ENCODE results near the gene COPZ1.

GRCh38 chr12:54277823-54278276 is 47.1 kb upstream of the COPZ1 start:
- TF ChIP-seq EZH2 (IDR thresholded peaks at IDR 0.05; ENCODE audit: insufficient read depth, poor library complexity, severe bottlenecking) = no peak
- no peak for TF ChIP-seq EZH2phosphoT487 (IDR thresholded peaks at IDR 0.05; ENCODE audit: insufficient read depth, low read depth)

Measured in GM23248 (cell line).